GM19099 (cell line): ENCODE data around the gene PLD1.

Experiments
- POLR2A ChIP-seq: IDR thresholded peaks from 3 replicates; pipeline ENCODE4 v1.6.1; 2011; ENCODE audit warnings: low read depth; ENCODE audit not compliant: insufficient read length; ENCODE audit errors: extremely low read depth

The PLD1 gene

DNA sequence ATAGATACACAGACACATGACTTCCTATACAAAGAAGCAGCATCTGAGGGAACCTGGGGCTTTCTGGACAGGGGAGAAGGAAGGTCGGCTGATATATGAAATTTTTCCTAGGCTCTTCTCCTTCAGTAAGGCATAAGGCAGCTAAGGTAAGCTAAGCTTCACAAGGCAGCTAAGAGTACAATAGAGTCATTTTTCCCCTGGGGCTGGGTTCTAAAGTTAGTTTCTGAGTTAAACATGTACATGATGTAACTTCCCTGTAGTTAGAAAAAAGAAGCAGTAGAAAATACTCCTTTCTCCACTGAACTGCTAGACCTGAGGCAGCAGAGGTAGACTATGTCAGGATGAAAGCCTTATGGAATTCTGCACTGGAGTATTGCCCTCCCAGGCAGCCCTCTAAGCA lies 109.6 kb downstream of the PLD1 start:
- TF ChIP-seq POLR2A, result no peak

DNA sequence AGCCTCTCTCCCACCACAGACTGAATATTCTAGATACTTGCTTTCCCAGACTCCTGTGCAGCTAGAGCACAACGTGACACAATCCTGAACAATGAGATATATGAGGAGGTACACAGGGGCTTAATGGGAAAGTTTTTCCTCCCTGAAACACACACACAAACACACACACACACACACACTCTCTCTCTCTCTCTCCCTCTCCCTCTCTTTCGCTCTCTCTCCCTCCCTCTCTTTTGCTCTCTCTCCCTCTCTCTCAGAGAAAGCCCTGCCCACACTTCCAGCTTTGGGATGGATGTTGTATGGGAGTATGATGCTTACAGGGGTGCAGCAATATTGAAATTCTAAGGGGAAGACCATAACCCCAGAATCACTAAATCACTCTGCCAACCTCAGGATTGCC lies 110.1 kb downstream of the PLD1 start:
- no peak for TF ChIP-seq POLR2A

DNA sequence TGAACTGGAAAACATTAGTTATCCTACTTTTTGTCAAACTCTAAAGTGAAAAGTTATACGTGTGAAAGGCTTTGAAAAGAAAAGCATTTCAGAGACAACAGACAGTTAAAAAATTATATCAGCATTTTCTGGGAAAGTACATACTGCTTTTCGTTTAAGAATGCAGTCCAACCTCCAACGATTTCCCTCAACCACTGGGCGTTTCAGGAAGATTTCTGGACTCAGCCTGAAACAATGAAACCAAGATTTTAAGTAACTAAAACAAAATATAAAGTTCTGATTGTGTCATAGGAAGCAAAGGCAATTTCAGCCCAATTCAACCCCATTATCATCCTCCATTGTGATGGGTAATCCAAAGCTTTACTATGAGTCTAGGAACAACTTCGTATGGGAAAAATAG lies 110.7 kb downstream of the PLD1 start:
- TF ChIP-seq POLR2A, result no peak

DNA sequence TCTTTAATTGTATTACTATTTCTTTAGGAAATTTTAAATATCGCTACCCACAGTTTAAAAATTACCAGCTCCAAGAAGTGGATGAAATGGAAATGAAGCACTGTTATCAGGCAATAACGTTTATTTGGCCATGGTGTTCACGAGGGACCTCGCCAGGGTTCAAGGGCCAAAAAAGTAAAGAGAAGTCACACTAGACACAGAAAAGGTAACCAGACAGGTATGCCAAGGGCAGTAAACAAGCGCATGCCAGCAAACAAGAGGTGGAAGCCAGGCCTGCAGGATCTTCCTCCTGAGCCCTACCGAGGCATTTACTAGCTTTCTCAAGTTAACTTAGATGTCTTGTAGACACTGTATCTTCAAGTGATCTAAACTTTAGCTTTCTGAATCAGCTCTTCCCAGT lies 113.5 kb downstream of the PLD1 start:
- TF ChIP-seq POLR2A, result no peak

DNA sequence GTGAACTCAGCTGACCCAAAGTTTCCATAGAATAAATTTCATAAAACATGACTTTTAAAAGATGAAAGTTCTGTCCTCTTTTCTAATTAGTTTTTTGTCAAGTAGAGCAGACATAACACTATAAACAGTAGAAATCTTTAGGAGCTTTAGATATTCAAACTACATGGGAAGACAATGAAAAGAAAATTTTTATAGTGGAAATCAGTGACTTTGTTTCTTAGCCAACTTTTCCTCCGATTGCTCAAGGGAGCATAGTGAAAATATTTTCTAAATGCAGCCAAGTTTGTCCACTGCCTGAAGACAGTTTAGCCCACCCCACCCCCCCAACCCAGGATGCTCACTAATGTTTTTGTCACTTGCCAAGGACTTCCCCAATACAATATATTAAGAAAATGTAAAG lies 114.9 kb downstream of the PLD1 start:
- no peak for TF ChIP-seq POLR2A

DNA sequence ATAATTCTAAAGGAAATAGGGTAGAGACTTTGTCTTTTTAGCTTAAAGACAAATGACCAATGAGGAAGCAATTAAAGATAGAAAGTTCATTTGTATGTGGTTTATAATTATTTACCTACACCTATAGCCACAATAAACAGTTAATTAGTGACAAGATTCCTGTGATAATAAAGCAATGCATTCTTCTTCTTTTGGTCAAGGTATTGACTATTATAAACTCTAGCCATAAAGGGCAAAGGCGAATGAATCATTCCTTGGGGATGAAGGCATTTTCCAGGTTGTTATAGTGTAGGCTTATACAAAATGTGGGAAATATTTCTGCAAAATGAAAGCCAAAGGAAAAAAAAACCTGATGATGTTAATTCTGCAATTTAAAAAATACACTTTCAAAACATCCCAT lies 115.4 kb downstream of the PLD1 start:
- TF ChIP-seq POLR2A, result no peak

DNA sequence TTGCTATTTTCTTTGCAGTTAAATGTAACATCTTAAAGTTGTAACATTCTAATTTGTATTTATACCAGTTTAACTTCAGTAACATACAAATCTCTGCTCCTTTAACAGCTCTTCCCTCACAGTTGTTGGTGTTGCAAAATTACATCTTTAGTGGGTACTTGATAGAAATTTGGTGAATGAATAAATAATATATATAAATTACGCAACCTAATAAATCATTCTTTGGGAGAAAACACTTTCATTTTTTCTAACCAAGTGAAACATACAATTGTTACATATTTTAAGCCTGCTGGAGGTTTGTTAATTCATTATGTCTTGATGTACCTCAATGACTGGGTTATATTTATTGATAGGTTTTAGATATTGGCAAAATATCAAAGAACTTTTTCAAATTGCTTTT lies 118.8 kb downstream of the PLD1 start:
- no peak for TF ChIP-seq POLR2A

DNA sequence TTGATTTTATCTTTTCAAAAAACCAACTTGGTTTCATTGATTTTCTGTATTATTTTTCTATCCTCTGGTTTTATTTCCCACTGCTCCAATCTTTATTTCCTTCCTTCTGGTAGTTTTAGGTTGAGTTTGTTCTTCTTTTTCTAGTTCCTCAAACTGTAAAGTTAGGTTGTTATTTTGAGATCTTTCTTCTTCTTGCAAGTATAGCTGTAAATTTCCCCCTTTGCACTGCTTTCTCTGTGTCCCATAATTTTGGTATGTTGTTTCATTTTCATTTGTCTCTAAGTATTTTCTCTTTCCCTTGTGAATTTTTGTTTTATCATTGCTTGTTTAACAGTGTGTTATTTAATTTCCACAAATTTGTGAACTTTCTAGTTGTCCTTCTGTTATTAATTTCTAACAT lies 120.0 kb downstream of the PLD1 start:
- no peak for TF ChIP-seq POLR2A

DNA sequence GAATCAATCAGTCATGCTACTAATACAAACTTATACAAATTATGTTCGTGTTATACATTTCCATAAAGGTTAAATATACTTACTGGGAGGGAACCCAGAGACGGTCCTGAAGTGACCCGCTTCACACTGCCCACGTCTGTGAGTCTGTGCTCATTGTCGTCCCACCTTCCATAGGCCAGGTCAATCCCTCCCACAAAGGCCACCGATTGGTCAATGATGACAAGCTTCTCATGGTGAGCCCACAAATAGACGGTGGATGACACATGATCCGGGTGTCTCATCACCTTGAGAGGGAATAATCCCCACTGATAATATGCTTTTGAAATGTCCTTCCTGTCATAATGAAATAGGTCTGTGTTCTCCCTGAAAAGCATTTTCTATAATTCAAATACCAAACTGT lies 121.7 kb downstream of the PLD1 start:
- TF ChIP-seq POLR2A, result no peak

DNA sequence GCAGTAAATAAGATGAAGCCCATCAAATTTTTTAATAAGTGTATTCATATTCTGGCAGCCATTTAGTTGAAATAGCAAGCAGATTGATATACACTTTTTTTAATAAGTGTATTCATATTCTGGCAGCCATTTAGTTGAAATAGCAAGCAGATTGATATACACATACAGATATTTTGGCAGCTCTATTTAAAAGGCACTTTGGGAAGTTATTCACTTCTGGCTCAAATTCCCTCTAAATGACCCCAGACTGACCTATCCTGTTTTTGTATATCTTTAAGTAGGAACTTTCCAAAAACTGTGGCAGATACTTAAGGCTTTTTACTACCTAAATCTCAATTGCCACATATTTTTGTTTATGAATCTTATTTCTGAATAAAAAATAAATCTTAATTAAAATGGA lies 122.3 kb downstream of the PLD1 start:
- TF ChIP-seq POLR2A, result no peak

DNA sequence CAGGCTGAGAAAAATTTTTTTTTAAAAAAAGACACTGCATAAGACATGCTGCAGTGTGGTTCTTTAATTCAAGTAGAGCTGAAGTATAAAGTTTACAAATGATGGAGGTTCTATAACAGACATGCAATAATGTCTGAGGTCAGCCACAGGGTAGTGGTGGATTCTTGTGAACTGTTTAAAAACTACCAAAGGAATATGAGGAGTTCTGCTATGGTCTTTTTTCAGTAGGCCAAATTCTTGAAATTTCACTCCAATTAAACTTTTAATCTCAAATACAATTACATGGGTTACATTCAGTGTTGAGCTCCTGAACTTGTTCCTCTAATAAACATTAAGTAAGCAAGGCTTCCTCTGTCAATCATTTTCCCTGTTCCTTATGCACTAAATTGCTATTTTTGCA lies 122.7 kb downstream of the PLD1 start:
- TF ChIP-seq POLR2A, result no peak

DNA sequence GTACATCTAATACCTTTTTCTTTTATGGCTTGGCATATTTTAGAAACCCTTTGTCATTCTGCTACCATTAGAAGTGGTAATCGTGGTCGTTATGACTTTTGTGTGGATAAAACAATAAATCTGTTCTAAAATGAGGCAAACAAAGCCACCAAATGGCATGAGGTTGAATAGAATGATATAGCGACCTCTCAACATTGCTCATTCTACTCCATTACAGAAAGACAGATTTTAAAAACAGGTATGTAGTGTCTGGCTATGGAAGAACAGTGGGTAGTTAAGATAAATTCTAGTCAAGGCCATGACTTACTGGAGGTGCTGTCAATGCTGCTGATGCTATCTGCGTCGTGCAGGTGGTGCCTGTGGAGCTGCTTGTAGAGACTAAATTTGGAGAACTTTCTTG lies 123.2 kb downstream of the PLD1 start:
- no peak for TF ChIP-seq POLR2A

DNA sequence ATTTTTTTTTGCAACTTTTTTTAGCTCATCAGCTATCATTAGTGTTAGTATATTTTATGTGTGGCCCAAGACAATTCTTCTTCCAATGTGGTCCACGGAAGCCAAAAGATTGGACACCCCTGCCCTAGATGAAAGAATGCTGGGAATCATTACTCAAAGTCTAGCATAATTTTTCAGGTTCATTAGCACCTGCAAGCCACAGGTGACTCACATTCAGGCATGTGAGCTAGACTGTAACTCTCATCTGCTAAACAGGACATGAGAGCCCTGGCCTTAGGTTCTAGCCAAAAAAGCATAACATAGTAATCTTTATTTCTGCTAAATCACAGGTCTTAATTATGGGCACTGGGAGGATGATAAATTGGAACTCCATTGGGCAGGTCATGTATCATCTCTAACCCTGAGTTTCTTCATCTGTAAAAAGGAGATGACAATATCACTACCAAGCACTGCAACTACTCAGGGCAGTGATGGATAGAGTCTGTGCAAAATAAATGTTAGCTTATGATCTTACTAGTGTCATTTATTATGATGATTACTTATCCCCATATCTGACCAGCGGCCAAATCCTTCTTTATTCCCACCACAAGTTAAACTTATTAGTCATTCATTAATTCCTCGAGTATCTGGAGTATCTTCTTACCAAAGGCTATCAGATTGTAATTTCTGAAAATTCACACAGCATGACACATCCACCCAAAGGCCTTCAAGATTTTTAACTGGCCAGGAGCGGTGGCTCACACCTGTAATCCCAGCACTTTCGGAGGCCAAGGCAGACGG lies 125.0 kb downstream of the PLD1 start:
- TF ChIP-seq POLR2A, result no peak

DNA sequence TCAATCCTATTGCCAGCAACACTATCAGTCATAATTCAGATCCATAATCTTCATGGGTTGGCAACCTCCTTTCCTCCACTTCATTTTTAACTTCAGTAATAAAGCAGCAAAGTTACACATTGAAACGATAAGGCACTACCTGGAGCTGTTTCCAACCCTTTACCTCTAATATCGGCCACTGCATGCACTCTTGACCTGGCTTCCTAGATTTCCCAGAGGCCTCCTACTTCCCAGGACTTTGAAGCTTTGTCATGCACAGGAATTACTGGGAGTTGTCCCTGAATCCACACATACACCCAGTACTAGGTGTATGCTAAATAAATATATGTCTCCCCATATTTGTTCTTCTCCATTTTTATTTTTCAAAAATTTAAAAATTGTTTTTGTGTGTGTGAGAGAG lies 126.1 kb downstream of the PLD1 start:
- no peak for TF ChIP-seq POLR2A

DNA sequence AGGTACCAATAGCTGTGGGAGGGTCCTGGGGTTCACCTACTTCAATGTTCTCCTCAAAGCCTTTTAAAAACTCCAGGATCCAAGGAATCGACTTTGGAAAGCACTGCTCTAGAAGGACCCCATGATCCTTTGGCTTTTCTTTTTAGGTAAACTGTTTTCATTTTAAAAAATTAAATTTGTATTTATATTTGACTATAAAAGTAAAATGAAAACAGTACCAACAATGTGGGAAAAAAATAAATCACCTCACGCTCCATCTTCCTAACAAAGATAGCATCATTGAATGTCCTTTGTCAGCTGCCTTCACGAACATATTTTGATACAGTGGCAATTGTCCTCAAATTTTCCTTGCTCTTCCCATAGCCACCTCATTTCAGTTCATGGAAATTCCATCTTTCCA lies 127.5 kb downstream of the PLD1 start:
- TF ChIP-seq POLR2A, result no peak

DNA sequence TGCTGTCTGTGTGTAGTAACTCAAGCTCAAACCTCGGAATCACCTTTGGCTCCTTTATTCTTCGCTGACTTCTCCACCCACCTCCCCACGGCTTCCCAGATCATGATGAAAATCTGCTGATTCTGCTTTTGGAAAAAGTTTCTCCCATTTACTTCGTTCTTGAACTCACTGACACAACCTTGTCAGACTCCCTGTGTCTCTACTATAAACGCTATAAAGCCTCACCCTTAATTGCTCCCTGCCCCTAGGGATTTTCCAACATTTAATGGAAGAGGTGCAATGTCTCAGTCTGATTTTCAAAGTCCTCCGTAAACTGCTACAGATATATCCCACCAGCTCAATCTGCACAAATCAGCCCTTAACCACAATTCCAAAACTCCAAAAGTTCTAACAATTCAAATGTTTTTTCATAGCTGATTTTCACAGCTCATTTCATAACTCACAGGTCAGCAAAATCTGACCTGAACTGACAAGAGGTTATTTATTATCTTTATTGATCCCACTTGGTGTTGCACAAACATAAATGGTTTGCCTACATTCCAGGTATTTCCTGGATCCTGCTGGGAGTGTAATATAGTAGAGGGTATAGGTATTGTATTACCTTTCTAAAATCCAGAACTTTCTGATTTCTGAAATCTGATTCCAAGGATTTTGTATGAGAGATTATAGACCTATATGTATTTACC lies 129.4 kb downstream of the PLD1 start:
- no peak for TF ChIP-seq POLR2A
